OCI-LY3 (cell line): ENCODE data around the gene CDC42EP1.

ENCODE experiments used
- H2AFZ ChIP-seq: fragments of 200-600, 300-600 bp; shearing (Covaris generic); 2 replicates; pipeline ENCODE4 v1.6.0; 2014; ENCODE audit warnings: antibody characterized with exemption, low read depth, low read length
- H3K27ac ChIP-seq: fragments of 200-600, 300-600 bp; sonication (generic); 2 replicates; pipeline ENCODE4 v1.5.1; 2014; ENCODE audit warnings: mild to moderate bottlenecking, low read length, moderate library complexity, mixed read lengths
- H3K27me3 ChIP-seq: fragments of 200-600, 300-600 bp; sonication (generic); 2 replicates; pipeline ENCODE4 v1.6.1; 2014; ENCODE audit warnings: low read depth, low read length, mixed read lengths
- H3K36me3 ChIP-seq: fragments of 200-600, 300-600 bp; sonication (generic); replicated peaks from 2 replicates; pipeline ENCODE3; 2014; ENCODE audit warnings: low read depth, low read length, mixed read lengths
- H3K4me1 ChIP-seq: fragments of 300-600, 200-600 bp; sonication (generic); 2 replicates; pipeline ENCODE4 v1.6.1; 2014; ENCODE audit warnings: low read length, mixed read lengths
- H3K4me2 ChIP-seq: fragments of 200-600, 300-600 bp; sonication (generic); 2 replicates; pipeline ENCODE4 v1.6.1; 2014; ENCODE audit warnings: low read length, mixed read lengths
- H3K4me3 ChIP-seq: fragments of 300-600, 200-600 bp; sonication (generic); 2 replicates; pipeline ENCODE4 v1.5.1; 2014; ENCODE audit warnings: antibody characterized with exemption, mild to moderate bottlenecking, low read length, moderate library complexity
- H3K79me2 ChIP-seq: fragments of 300-600, 200-600 bp; shearing (Covaris generic); 2 replicates; pipeline ENCODE4 v1.6.1; 2014; ENCODE audit warnings: mild to moderate bottlenecking, low read length, mixed read lengths
- H3K9ac ChIP-seq: fragments of 300-600, 200-600 bp; shearing (Covaris generic); 2 replicates; pipeline ENCODE4 v1.6.0; 2014; ENCODE audit warnings: mild to moderate bottlenecking, low read length, moderate library complexity
- H3K9me3 ChIP-seq: fragments of 200-600, 300-600 bp; shearing (Covaris generic); 2 replicates; pipeline ENCODE4 v1.6.1; 2014; ENCODE audit warnings: low read length, mixed read lengths; ENCODE audit not compliant: insufficient read depth
- H4K20me1 ChIP-seq: fragments of 200-600, 300-600 bp; sonication (generic); 2 replicates; pipeline ENCODE4 v1.6.1; 2016; ENCODE audit warnings: low read length, mixed read lengths; ENCODE audit not compliant: insufficient read depth
- EZH2phosphoT487 ChIP-seq: fragments of 200-600 bp; shearing (Covaris generic); IDR thresholded peaks from 2 replicates; pipeline ENCODE4 v1.6.1; 2018; ENCODE audit warnings: antibody characterized with exemption, mixed run types, low read depth
- TF ChIP-seq, protein P1 (sequence below): fragments of 200-600, 300-600 bp; sonication (generic); IDR thresholded peaks from 2 replicates; pipeline ENCODE4 v1.5.1; 2014; ENCODE audit warnings: antibody characterized with exemption, low read length, low read depth

Gene CDC42EP1

DNA sequence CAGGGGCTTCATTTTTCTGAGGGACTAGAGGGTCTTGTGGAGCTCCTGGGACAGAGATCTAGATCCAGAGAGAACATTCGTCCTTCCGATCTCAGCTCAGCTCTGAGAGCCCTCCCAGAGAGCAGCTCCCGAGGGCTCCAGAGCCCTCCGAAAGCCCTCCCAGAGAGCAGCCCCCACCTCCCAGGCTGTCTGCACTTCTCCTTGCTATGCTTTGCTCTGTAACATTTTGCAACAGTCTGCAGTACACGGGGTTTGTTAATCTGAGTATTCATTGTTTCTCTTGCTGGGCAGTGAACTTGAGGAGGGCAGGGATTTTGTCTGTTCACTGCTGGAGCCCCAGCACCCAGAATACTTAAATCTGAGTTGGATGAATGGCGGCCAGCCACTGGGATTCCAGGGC is 50.9 kb downstream of the CDC42EP1 start:
- Histone ChIP-seq H2AFZ (no peak overlapping the region), H3K4me3 (no peak overlapping the region), H4K20me1 (no peaks in the 10 kb centered on the region), H3K4me1 (peaks cover 13% of the 10 kb centered on the region), H3K27ac (no peak overlapping the region), H3K9ac (no peak overlapping the region), H3K4me2 (no peak overlapping the region), H3K9me3 (no peaks in the 10 kb centered on the region), H3K27me3 (no peaks in the 10 kb centered on the region), H3K79me2 (peaks cover 36% of the 10 kb centered on the region), H3K36me3 (peaks cover 20% of the 10 kb centered on the region)
- TF ChIP-seq, protein P1, sequence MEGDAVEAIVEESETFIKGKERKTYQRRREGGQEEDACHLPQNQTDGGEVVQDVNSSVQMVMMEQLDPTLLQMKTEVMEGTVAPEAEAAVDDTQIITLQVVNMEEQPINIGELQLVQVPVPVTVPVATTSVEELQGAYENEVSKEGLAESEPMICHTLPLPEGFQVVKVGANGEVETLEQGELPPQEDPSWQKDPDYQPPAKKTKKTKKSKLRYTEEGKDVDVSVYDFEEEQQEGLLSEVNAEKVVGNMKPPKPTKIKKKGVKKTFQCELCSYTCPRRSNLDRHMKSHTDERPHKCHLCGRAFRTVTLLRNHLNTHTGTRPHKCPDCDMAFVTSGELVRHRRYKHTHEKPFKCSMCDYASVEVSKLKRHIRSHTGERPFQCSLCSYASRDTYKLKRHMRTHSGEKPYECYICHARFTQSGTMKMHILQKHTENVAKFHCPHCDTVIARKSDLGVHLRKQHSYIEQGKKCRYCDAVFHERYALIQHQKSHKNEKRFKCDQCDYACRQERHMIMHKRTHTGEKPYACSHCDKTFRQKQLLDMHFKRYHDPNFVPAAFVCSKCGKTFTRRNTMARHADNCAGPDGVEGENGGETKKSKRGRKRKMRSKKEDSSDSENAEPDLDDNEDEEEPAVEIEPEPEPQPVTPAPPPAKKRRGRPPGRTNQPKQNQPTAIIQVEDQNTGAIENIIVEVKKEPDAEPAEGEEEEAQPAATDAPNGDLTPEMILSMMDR: no peak
- TF ChIP-seq EZH2phosphoT487: no peak

DNA sequence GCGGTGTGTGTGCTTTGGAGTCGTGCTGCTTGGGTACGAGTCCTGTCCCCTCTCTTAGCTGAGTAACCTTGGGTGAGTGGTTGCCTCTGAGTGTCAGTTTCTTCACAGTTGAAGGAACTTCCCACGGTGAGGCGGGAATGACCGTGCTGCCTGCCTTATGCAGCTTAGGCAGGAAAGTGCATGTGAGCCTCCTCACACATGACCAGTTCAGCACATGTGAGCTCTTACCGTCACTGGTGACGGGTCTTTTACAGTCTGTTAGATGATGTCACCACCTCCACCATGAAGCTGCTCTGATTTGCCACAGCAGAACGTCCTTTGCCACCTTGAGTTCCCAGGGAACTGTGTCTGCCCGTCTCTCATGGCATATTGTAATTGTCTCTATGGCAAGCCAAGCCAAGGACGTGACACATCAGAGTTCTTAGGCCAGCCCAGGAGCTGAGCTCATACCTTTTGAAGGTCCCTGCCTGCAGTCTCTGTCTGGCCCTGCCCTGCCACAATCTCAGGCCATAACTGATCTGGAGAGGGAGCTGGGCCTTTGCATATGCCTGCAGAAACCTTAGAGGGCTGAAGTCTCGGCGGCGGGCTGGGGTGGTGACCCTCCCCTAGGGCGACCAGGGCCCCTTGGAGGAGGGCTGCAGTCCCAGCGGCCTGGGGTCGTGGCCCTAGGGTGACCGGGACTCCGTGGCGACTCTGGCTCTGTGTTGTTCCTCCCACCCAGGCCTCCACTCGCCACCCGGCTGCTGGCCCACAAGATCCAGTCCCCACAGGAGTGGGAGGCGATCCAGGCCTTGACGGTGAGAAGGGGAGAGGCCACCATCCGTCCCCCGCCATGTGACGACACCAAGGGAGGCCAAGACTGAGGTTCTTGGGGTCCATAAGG is 56.2 kb downstream of the CDC42EP1 start:
- Histone ChIP-seq H3K9me3 (no peaks in the 10 kb centered on the region), H3K9ac (no peak overlapping the region), H4K20me1 (no peaks in the 10 kb centered on the region), H3K79me2 (peaks cover 9% of the 10 kb centered on the region), H3K27me3 (no peaks in the 10 kb centered on the region), H3K36me3 (peaks cover 44% of the 10 kb centered on the region), H3K4me3 (no peak overlapping the region), H2AFZ (no peak overlapping the region), H3K27ac (no peak overlapping the region), H3K4me2 (no peak overlapping the region), H3K4me1 (peaks cover 16% of the 10 kb centered on the region)
- TF ChIP-seq, protein P1: no peak
- TF ChIP-seq EZH2phosphoT487: no peak

DNA sequence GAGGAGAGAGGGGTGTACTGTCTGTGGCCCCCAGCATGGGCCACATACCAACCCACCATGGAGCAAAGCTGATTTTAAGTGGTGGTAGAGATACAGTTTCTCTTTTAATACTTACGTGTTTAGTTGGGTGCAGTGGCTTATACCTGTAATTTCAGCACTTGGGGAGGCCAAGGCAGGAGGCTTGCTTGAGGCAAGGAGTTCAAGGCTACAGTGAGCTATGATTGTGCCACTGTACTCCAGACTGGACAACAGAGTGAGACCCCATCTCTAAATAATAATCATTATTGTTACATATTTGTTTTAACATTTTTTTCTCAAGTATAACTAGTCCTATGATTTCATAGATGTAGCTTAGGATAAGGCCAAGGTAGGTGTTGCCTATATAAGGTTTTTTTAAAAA is 57.2 kb downstream of the CDC42EP1 start:
- no peaks in the 10 kb centered on the region for H4K20me1 ChIP-seq
- H3K79me2 ChIP-seq: peaks cover 5% of the 10 kb centered on the region; the same call in 1 of the 2 replicates
- no peak overlapping the region for H2AFZ ChIP-seq
- H3K4me2 ChIP-seq: no peak overlapping the region
- H3K36me3 ChIP-seq: peaks cover 41% of the 10 kb centered on the region
- H3K4me1 ChIP-seq: peaks cover 16% of the 10 kb centered on the region
- no peaks in the 10 kb centered on the region for H3K9me3 ChIP-seq
- H3K9ac ChIP-seq: no peak overlapping the region
- H3K27me3 ChIP-seq: no peaks in the 10 kb centered on the region
- TF ChIP-seq, protein P1: no peak
- TF ChIP-seq EZH2phosphoT487: no peak
- no peak overlapping the region for H3K4me3 ChIP-seq
- no peak overlapping the region for H3K27ac ChIP-seq

DNA sequence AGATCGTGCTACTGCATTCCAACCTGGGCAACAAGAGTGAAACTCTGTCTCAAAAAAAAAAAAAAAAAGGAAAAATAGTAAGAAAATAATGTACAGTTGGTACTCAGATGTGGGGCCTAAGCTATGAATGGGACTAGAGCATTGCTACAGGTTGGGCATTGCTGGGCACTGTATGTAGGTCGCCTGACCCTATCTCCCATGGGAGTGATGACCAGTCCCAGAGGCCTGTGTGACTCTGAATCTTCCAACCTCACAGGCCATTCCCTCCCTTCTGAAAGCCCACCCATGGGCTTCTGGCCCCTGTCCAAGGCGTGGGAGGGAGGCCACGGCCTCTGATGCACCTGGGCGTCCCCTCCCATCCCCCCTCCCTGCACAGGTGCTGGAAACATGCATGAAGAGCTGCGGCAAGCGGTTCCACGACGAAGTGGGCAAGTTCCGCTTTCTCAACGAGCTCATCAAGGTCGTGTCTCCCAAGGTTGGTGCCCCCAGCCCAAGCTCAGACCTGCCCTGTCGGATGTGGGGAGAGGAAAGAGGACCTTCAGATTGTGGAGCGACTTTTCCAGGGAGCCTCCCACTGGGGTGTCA is 57.9 kb downstream of the CDC42EP1 start:
- no peaks in the 10 kb centered on the region for H4K20me1 ChIP-seq
- H3K4me1 ChIP-seq: peaks cover 17% of the 10 kb centered on the region
- H3K27me3 ChIP-seq: no peaks in the 10 kb centered on the region
- TF ChIP-seq, protein P1: no peak
- no peak for TF ChIP-seq EZH2phosphoT487
- peak overlapping the region; percentile 4; the same call in 1 of the 2 replicates for H3K4me3 ChIP-seq
- peak overlapping the region; percentile 47 for H3K27ac ChIP-seq
- no peaks in the 10 kb centered on the region for H3K79me2 ChIP-seq
- H3K36me3 ChIP-seq: peaks cover 38% of the 10 kb centered on the region
- H2AFZ ChIP-seq: no peak overlapping the region
- no peaks in the 10 kb centered on the region for H3K9me3 ChIP-seq
- peak overlapping the region; percentile 38 for H3K4me2 ChIP-seq
- H3K9ac ChIP-seq: peak overlapping the region; percentile 32; the same call in 1 of the 2 replicates
